NCI-H1694 treated with DMSO at 0.1 percent for 48 hours (cell line): ENCODE measurements around the gene SLC24A1.

Experiments used
- DNase-seq: peaks from one replicate; lab custom pipeline; 2025; lab: John Stamatoyannopoulos, UW

SLC24A1 gene

GRCh38 chr15:65618560-65619109, 3.1 kb upstream of the SLC24A1 start:
- no peak for DNase-seq

- DNase-seq: no peak
Observed at GRCh38 chr15:65619626-65620290, 2.0 kb upstream of the SLC24A1 start.

- no peak for DNase-seq
Observed at GRCh38 chr15:65620833-65621232, 905 bp upstream of the SLC24A1 start.

GRCh38 chr15:65623103-65623502, 1.4 kb downstream of the SLC24A1 start:
- no peak for DNase-seq

GRCh38 chr15:65626856-65627255, 5.1 kb downstream of the SLC24A1 start:
- DNase-seq: no peak

GRCh38 chr15:65629548-65629947, 7.8 kb downstream of the SLC24A1 start:
- DNase-seq: no peak

GRCh38 chr15:65630760-65631159, 9.0 kb downstream of the SLC24A1 start:
- DNase-seq: no peak

GRCh38 chr15:65631503-65631902, 9.8 kb downstream of the SLC24A1 start:
- no peak for DNase-seq

GRCh38 chr15:65632780-65633375, 11.1 kb downstream of the SLC24A1 start:
- no peak for DNase-seq

- DNase-seq: no peak
Observed at GRCh38 chr15:65633752-65634151, 12.0 kb downstream of the SLC24A1 start.

- DNase-seq: no peak
Observed at GRCh38 chr15:65634356-65634755, 12.6 kb downstream of the SLC24A1 start.

- no peak for DNase-seq
Observed at GRCh38 chr15:65638109-65638508, 16.4 kb downstream of the SLC24A1 start.

- DNase-seq: peak; percentile 68
Observed at GRCh38 chr15:65638681-65639089, 16.9 kb downstream of the SLC24A1 start.

GRCh38 chr15:65639509-65639908, 17.8 kb downstream of the SLC24A1 start:
- no peak for DNase-seq

GRCh38 chr15:65641768-65642475, 20.2 kb downstream of the SLC24A1 start:
- DNase-seq: peak; percentile 59

GRCh38 chr15:65642594-65642993, 20.9 kb downstream of the SLC24A1 start:
- DNase-seq: no peak

GRCh38 chr15:65644282-65644681, 22.5 kb downstream of the SLC24A1 start:
- DNase-seq: no peak

- no peak for DNase-seq
Observed at GRCh38 chr15:65645392-65645791, 23.7 kb downstream of the SLC24A1 start.

- no peak for DNase-seq
Observed at GRCh38 chr15:65646486-65646885, 24.7 kb downstream of the SLC24A1 start.

GRCh38 chr15:65650312-65651041, 28.7 kb downstream of the SLC24A1 start:
- no peak for DNase-seq

GRCh38 chr15:65651042-65651322, 29.2 kb downstream of the SLC24A1 start:
- DNase-seq: no peak
